Endothelial cell of umbilical vein (primary cell): ENCODE results near the gene CAMK2G. TPM values are rescaled to one million over a fixed set of nuclear protein-coding genes. Genes with fewer than 3 reads are reported as not detected.

Source experiments
- BruUV-seq: library from RNA; stranded (reverse); fragments of 400-500 nt; replicated peaks from 2 replicates; lab custom pipeline; 2021; lab: Mats Ljungman, UMichigan
- CTCF ChIA-PET: fragments of 300-600, 350-600 bp; sonication (Branson Sonifier 250); formaldehyde crosslinking; loops from one replicate; lab custom pipeline; 2021; ENCODE audit warnings: antibody characterized with exemption, inconsistent platforms; lab: Charles Lee
- POLR2A ChIA-PET: fragments of 300-600, 350-600 bp; sonication (Branson Sonifier 250); formaldehyde crosslinking; loops from one replicate; lab custom pipeline; 2021; ENCODE audit warnings: antibody characterized with exemption, inconsistent platforms; lab: Charles Lee
- DNase-seq: peaks from one replicate; pipeline ENCODE4 v3.0.0-alpha.2; 2011; ENCODE audit warnings: low read depth, low spot score
- FAIRE-seq: peaks from 2 replicates; lab custom pipeline; 2011; peaks lifted over from hg19 to GRCh38; lab: Jason Lieb, UNC
- H2AFZ ChIP-seq: 2 replicates; pipeline ENCODE4 v1.6.0; 2012; ENCODE audit warnings: low read depth, low read length, control low read depth, inconsistent platforms
- H3K27ac ChIP-seq: 2 replicates; pipeline ENCODE4 v1.5.1; 2011; ENCODE audit warnings: low read depth, mild to moderate bottlenecking, control low read depth, low read length, moderate library complexity; ENCODE audit not compliant: insufficient read depth
- H3K27me3 ChIP-seq, 2 experiments: 2 replicates each; pipeline versions ENCODE4 v1.6.0 to v1.6.1; 2011; ENCODE audit warnings: low read length in 2 of 2, mixed read lengths in 1 of 2; ENCODE audit not compliant: control insufficient read depth in 2 of 2, insufficient read depth in 2 of 2
- H3K36me3 ChIP-seq, 2 experiments: 2 replicates in 1 of 2; 3 replicates in 1 of 2; pipeline ENCODE4 v1.5.1; 2011; ENCODE audit warnings: low read length in 2 of 2, mild to moderate bottlenecking in 1 of 2, moderate library complexity in 1 of 2; ENCODE audit not compliant: control insufficient read depth in 2 of 2, insufficient read depth in 2 of 2; ENCODE audit errors: extremely low read depth in 1 of 2
- H3K4me1 ChIP-seq: 3 replicates; pipeline ENCODE4 v1.5.1; 2011; ENCODE audit warnings: mild to moderate bottlenecking, low read length; ENCODE audit not compliant: control insufficient read depth, insufficient read depth; ENCODE audit errors: extremely low read depth
- H3K4me2 ChIP-seq: 2 replicates; pipeline ENCODE4 v1.6.1; 2011; ENCODE audit warnings: low read length, control low read depth, mixed read lengths; ENCODE audit not compliant: insufficient read depth
- H3K4me3 ChIP-seq, 3 experiments: fragments of 200-600 bp in 1 of 3; sonication (generic), shearing (Covaris generic) in 1 of 3; replicated peaks in 1 of 3; 2 replicates each; pipeline ENCODE4 v1.5.1; 2011 to 2016; ENCODE audit warnings: control low read depth in 3 of 3, low read length in 3 of 3, mild to moderate bottlenecking in 2 of 3, inconsistent platforms in 1 of 3, low read depth in 1 of 3, moderate library complexity in 1 of 3; ENCODE audit not compliant: insufficient read depth in 1 of 3
- H3K79me2 ChIP-seq: 2 replicates; pipeline ENCODE4 v1.6.0; 2012; ENCODE audit warnings: low read length, inconsistent platforms; ENCODE audit not compliant: control insufficient read depth, insufficient read depth
- H3K9ac ChIP-seq: replicated peaks from 2 replicates; pipeline ENCODE3; 2011; ENCODE audit warnings: low read length, control low read depth; ENCODE audit not compliant: insufficient read depth; ENCODE audit errors: extremely low read depth
- H3K9me1 ChIP-seq: replicated peaks from 3 replicates; pipeline ENCODE4 v1.6.0; 2011; ENCODE audit warnings: mild to moderate bottlenecking, low read length; ENCODE audit not compliant: control insufficient read depth, insufficient read depth; ENCODE audit errors: extremely low read depth
- H3K9me3 ChIP-seq: replicated peaks from 2 replicates; pipeline ENCODE4 v1.5.1; 2012; ENCODE audit warnings: low read length, inconsistent platforms; ENCODE audit not compliant: control insufficient read depth, insufficient read depth
- H4K20me1 ChIP-seq: replicated peaks from 2 replicates; pipeline ENCODE3; 2011; ENCODE audit warnings: mild to moderate bottlenecking, low read length; ENCODE audit not compliant: control insufficient read depth, insufficient read depth; ENCODE audit errors: extremely low read depth
- CTCF ChIP-seq, 2 donors: IDR thresholded peaks; 1 replicate in 1 of 2; 2 replicates in 1 of 2; pipeline ENCODE4 v1.5.1; 2011; ENCODE audit warnings: low read length in 2 of 2, mild to moderate bottlenecking in 2 of 2, moderate library complexity in 2 of 2, control low read depth in 1 of 2, inconsistent platforms in 1 of 2, low read depth in 1 of 2; ENCODE audit not compliant: insufficient read depth in 1 of 2; ENCODE audit errors: extremely low read depth in 1 of 2
- EZH2 ChIP-seq: IDR thresholded peaks from 2 replicates; pipeline ENCODE4 v1.6.1; 2012; ENCODE audit warnings: borderline replicate concordance, low read depth, mild to moderate bottlenecking, moderate library complexity, low read length, inconsistent platforms; ENCODE audit not compliant: severe bottlenecking
- FOS ChIP-seq: IDR thresholded peaks from 2 replicates; pipeline ENCODE4 v1.6.1; 2011; ENCODE audit warnings: mild to moderate bottlenecking, low read length, moderate library complexity, borderline replicate concordance; ENCODE audit not compliant: insufficient read depth
- GATA2 ChIP-seq: IDR thresholded peaks from 2 replicates; pipeline ENCODE4 v1.7.0; 2011; ENCODE audit warnings: low read depth, mild to moderate bottlenecking, moderate library complexity, mixed read lengths, low read length; ENCODE audit not compliant: insufficient read length, insufficient read depth
- JUN ChIP-seq: IDR thresholded peaks from 2 replicates; pipeline ENCODE4 v1.6.1; 2011; ENCODE audit warnings: borderline replicate concordance, low read depth; ENCODE audit not compliant: insufficient read length, insufficient read depth
- MAX ChIP-seq: IDR thresholded peaks from 2 replicates; pipeline ENCODE4 v1.6.1; 2011; ENCODE audit not compliant: insufficient read depth, insufficient read length
- MYC ChIP-seq: IDR thresholded peaks from one replicate; pipeline ENCODE4 v1.6.1; 2011; ENCODE audit warnings: mild to moderate bottlenecking, low read depth, low read length
- POLR2A ChIP-seq: IDR thresholded peaks from 2 replicates; pipeline ENCODE4 v1.6.1; 2012; ENCODE audit warnings: low read depth, mild to moderate bottlenecking, control low read depth, low read length
- POLR2AphosphoS5 ChIP-seq: IDR thresholded peaks from 2 replicates; pipeline ENCODE4 v1.6.1; 2012; ENCODE audit warnings: low read depth, mild to moderate bottlenecking, control low read depth, low read length, moderate library complexity; ENCODE audit not compliant: insufficient read depth
- dilution Hi-C: fragments of 300-500 bp; cut with MboI; formaldehyde crosslinking; loops from one replicate; pipeline ENCODE4 v1.15.0; 2019; ENCODE audit warnings: low sequenced_read_pairs; ENCODE audit not compliant: extremely low pct_ligation_motif_present
- intact Hi-C: fragments of 100-400 bp; cut with micrococcal nuclease; formaldehyde crosslinking; loops from one replicate; pipeline ENCODE4 v1.10.0; 2022
- polyA plus RNA-seq, 4 experiments: library from polyadenylated mRNA; depleted of rRNA in 3 of 4; stranded (reverse) in 3 of 4; unstranded in 1 of 4; fragments of >200 nt; gene quantifications; 2 replicates each; pipeline versions ENCODE4 v1.2.1 to v1.2.3, GENCODE V29; 2011 to 2012; ENCODE audit warnings: missing spikeins in 1 of 4
- total RNA-seq: library from RNA; stranded (reverse); gene quantifications from 2 replicates; pipeline ENCODE4 v1.2.3, GENCODE V29; 2021

Gene CAMK2G
- total and polyA plus RNA-seq, 2 donors (not counting 3 experiments of a cell fraction or from before 2014, with no cell fraction given) = 27.2 to 33.6 TPM

GRCh38 chr10:73797324-73798025 lies 76.9 kb downstream of the CAMK2G start:
- H3K36me3 ChIP-seq = peaks cover 32 to 77% of the 10 kb centered on the region in 2 experiments
- FAIRE-seq = no peak
- no peak overlapping the region for H3K4me2 ChIP-seq

GRCh38 chr10:73796766-73797165 lies 77.6 kb downstream of the CAMK2G start:
- no peaks in the 10 kb centered on the region for H3K9me3 ChIP-seq
- CTCF ChIA-PET = no interaction called here
- TF ChIP-seq POLR2A (no peak), MYC (no peak), EZH2 (no peak), FOS (no peak), JUN (no peak), MAX (no peak), GATA2 (no peak), CTCF (IDR thresholded peaks at IDR 0.05; ENCODE audit: extremely low read depth in 1 of 2, insufficient read depth in 1 of 2, low read depth in 1 of 2, low read length in 2 of 2) (no peak), POLR2AphosphoS5 (no peak)

More at GRCh38 chr10:73797324-73798025, 76.9 kb downstream of the CAMK2G start:
- no peaks in the 10 kb centered on the region for H4K20me1 ChIP-seq
- BruUV-seq = no TSS peak
- TF ChIP-seq POLR2A = peak; percentile 31
- TF ChIP-seq MAX = no peak
- intact Hi-C loops (no loop called here), dilution Hi-C loops (no loop called here)
- no peaks in the 10 kb centered on the region for H3K9me3 ChIP-seq
- no peak overlapping the region for H3K9ac ChIP-seq
- H3K9me1 ChIP-seq = no peaks in the 10 kb centered on the region
- DNase-seq = no peak
- no peak overlapping the region for H3K27ac ChIP-seq
- H3K4me1 ChIP-seq = no peaks in the 10 kb centered on the region
- H3K79me2 ChIP-seq = no peaks in the 10 kb centered on the region
- H3K4me3 ChIP-seq = no peak overlapping the region
- H2AFZ ChIP-seq = no peak overlapping the region
- ChIA-PET CTCF (no interaction called here), POLR2A (no interaction called here)
- H3K27me3 ChIP-seq = no peaks in the 10 kb centered on the region

More at GRCh38 chr10:73796766-73797165, 77.6 kb downstream of the CAMK2G start:
- FAIRE-seq (no peak), DNase-seq (no peak)
- H3K36me3 ChIP-seq = peaks cover 30 to 77% of the 10 kb centered on the region in 2 experiments
- H4K20me1 ChIP-seq = no peaks in the 10 kb centered on the region
- H3K27ac ChIP-seq = no peak overlapping the region
- intact Hi-C loops (no loop called here), dilution Hi-C loops (no loop called here)
- H3K9me1 ChIP-seq = no peaks in the 10 kb centered on the region
- H2AFZ ChIP-seq = no peak overlapping the region
- POLR2A ChIA-PET = no interaction called here
- no peak overlapping the region for H3K4me3 ChIP-seq
- H3K79me2 ChIP-seq = no peaks in the 10 kb centered on the region
- no TSS peak for BruUV-seq
- H3K4me2 ChIP-seq = no peak overlapping the region
- no peak overlapping the region for H3K9ac ChIP-seq
- H3K4me1 ChIP-seq = no peaks in the 10 kb centered on the region
- H3K27me3 ChIP-seq = no peaks in the 10 kb centered on the region
